AG09309 (cell line): ENCODE results near the gene MOSPD3.
A peak's percentile ranks its signal among the peaks of the same experiment; 100 is the strongest.
"Not testable (repeated sequence)": the region's sequence is repeated elsewhere in the genome, so short reads cannot be mapped to it uniquely, and the experiment has no call there.

Experiments used
- DNase-seq: peaks from one replicate; pipeline ENCODE4 v3.0.0-alpha.2; 2010; ENCODE audit warnings: low read depth
- H3K4me3 ChIP-seq: 2 replicates; pipeline ENCODE4 v1.5.1; 2011; ENCODE audit warnings: mild to moderate bottlenecking, low read depth, low read length, moderate library complexity; ENCODE audit not compliant: control insufficient read depth
- TF ChIP-seq, protein P1 (sequence below): IDR thresholded peaks from 2 replicates; pipeline ENCODE4 v1.5.1; 2011; ENCODE audit warnings: mild to moderate bottlenecking, low read depth, low read length, inconsistent platforms; ENCODE audit not compliant: insufficient read depth, control insufficient read depth; ENCODE audit errors: missing control alignments

Gene MOSPD3, protein sequence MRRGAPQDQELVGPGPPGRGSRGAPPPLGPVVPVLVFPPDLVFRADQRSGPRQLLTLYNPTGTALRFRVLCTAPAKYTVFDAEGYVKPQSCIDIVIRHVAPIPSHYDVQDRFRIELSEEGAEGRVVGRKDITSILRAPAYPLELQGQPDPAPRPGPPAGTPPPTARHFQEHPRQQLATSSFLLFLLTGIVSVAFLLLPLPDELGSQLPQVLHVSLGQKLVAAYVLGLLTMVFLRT

DNA sequence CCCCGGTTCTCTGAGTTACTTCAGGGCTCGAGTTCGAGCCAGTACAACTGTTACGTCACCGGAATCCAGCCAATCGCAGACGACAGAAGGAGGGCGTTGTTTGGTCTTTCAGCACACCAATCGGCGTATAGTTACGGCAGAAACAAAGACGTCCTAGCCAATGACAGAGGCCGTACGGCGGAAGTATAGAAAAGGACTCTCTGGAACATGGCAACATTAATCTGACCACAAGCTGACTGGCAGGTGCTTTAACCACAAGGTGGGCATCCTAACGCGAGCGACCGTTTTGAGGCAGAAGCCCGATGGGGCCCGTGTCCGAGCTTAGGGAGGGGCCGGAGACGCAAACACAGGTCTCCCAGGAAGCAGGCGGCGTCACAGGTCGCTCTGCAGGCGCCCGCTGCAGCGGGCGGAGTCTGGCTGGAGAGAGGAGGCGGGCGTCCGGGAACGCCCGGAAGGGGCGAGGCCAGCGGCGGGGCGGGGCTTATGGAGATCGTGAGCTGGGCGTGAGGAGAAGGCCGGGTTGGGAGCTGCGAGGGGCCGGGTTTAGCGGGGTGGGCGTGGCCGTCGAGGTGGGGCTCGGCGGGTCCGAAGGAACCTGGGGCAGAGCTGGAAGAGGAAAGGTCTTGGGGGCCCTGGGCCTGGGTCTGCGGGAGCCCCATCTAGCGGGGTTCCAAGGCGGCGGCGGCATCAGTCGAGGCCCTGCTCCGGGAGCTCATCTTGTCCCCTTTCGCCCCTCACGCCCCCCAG, at the start of gene MOSPD3:
MOSPD3 (plus strand) TSS at position 558 of the 747 bp plus-strand sequence. CDS start 252 bp downstream, outside the sequence.
- TF ChIP-seq, protein P1, sequence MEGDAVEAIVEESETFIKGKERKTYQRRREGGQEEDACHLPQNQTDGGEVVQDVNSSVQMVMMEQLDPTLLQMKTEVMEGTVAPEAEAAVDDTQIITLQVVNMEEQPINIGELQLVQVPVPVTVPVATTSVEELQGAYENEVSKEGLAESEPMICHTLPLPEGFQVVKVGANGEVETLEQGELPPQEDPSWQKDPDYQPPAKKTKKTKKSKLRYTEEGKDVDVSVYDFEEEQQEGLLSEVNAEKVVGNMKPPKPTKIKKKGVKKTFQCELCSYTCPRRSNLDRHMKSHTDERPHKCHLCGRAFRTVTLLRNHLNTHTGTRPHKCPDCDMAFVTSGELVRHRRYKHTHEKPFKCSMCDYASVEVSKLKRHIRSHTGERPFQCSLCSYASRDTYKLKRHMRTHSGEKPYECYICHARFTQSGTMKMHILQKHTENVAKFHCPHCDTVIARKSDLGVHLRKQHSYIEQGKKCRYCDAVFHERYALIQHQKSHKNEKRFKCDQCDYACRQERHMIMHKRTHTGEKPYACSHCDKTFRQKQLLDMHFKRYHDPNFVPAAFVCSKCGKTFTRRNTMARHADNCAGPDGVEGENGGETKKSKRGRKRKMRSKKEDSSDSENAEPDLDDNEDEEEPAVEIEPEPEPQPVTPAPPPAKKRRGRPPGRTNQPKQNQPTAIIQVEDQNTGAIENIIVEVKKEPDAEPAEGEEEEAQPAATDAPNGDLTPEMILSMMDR = no peak

DNA sequence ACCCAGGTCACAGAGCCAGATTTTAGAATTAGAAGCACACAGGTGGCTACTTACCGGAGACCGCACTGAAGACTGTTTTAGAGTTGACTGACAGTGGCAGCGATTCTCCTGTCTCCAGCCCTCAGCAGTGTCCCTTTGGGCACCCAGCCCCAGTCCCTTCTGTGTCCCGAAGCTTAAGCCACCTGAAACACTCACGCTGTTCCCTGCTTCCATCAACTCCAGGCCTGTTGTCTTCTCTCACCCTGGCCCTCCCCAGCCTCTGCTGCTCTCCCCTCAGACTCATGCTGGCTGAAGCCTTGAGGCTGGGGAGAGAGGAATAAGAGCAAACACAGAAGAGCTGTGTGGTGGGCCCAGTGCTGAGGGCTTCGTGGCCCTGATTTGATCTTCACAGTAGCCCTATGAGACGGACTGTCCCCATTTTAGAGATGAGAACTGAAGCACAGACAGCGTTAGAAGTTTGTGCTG, 49.2 kb upstream of the MOSPD3 start:
- no peak overlapping the region for H3K4me3 ChIP-seq
- TF ChIP-seq, protein P1 = no peak
- DNase-seq = no peak

More for the DNA sequence above, at the start of gene MOSPD3:
- peak; percentile 98 for DNase-seq
- H3K4me3 ChIP-seq = peak within 1 kb of the TSS; percentile 95

DNA sequence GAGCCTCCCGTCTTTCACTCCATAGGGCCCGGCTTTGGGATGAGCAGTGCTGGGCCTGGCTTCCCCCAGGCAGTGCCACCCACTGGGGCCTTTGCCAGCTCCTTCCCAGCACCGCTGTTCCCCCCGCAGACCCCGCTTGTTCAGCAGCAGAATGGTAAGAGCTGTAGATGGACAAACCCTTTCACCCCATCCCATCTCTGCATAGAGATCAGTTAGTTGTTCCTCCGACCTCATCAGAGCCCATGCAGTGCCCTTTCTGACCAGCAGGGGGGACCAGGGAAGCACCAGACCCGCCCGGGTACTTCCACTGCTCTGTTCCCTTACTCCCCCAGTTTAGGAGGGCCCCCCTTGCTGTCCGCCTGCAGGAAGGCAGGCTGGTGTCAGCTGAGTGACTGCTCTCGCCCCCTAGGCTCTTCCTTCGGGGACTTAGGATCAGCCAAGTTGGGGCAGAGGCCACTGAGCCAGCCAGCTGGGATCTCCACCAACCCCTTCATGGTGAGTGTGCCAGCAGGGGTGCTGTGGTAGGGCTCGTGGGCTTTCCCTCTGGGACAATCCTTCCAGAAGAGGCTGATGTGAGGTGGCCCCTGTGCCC, 48.4 kb upstream of the MOSPD3 start:
- no peak overlapping the region for H3K4me3 ChIP-seq
- peak; percentile 16 for DNase-seq
- TF ChIP-seq, protein P1 = peak; percentile 97

DNA sequence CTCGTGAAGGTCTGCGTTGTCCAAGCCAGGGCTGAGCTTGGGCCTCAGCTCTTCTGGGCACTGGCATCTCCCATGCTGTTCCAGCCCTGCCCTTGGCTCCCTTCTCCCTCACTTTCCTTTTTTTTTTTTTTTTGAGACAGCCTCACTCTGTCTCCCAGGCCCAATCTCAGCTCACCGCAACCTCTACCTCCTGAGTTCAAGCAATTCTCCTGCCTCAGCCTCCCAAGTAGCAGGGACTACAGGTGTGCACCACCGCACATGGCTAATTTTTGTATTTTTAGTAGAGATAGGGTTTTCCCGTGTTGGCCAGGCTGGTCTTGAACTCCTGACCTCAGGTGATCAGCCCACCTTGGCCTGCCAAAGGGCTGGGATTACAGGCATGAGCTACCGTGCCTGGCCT, 47.9 kb upstream of the MOSPD3 start:
- not testable (repeated sequence) for H3K4me3 ChIP-seq, DNase-seq

DNA sequence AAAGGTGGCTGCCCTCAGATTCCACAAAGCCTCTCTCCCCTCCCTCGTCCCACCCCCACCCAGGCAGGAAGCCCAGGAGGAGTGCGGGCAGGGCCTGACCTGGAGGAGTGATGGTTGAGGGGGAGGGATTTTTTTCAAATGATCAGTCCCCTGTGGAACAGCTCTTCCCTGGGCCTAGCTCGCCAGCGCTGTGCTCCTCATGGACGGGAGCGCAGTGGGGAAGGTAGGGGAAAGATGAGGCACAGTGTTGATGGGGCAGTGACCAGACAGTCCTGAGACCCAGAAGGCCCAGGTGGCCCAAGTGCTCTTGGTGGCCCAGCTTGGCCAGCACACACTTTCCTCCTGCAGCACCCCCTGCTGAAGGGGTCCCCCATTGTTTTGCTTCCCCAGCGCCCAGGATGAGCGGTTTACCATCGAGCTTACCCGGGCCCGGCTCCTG, 47.2 kb upstream of the MOSPD3 start:
- no peak overlapping the region for H3K4me3 ChIP-seq
- TF ChIP-seq, protein P1 = no peak
- no peak for DNase-seq

DNA sequence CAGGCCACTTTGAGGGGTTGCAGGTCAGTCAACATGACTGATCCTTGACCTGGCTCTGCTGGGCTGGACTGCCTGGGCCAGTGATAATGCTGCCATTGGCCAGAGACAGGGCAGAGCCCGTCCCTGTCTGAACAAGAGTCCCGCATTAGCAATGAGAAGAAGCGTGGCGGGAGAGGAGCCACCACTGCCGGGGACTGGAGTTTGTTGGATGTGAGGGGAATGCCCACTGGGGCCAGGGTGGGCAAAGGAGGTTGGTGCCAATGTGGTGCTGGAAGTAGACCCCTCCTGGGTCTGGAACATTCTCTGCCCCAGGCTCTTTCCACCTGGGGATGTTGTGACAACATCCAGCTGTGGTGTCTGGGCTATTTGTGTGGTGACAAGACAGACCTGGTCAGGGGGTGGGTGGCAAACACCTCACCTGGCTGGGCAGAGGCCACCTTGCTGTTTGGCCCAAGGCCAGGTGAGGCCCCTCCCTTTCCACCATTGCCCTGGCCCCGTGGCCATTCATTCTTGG, 46.3 kb upstream of the MOSPD3 start:
- no peak overlapping the region for H3K4me3 ChIP-seq
- TF ChIP-seq, protein P1 = no peak
- DNase-seq = no peak
